GM18498 (cell line): ENCODE data around the gene EGR1.

Experiments used
- ATAC-seq: cut with Tn5 transposase; IDR thresholded peaks from one replicate; pipeline ENCODE4 v1.9.1; 2021; ENCODE audit warnings: mild to moderate bottlenecking, moderate library complexity; ENCODE audit not compliant: unreplicated experiment

Gene EGR1

GRCh38 chr5:138465261-138466124 is at the start of gene EGR1:
EGR1 (plus strand) TSS chr5:138465479; CDS start chr5:138465762, 283 bp downstream.
- peak; percentile 58 for ATAC-seq

- ATAC-seq = no peak
Measured at GRCh38 chr5:138418444-138418843, 46.8 kb upstream of the EGR1 start.

GRCh38 chr5:138425079-138425478 is 40.2 kb upstream of the EGR1 start:
- no peak for ATAC-seq

GRCh38 chr5:138435943-138436342 is 29.3 kb upstream of the EGR1 start:
- ATAC-seq = no peak

GRCh38 chr5:138438003-138438723 is 27.1 kb upstream of the EGR1 start:
- ATAC-seq = no peak

- ATAC-seq = peak; percentile 83
Measured at GRCh38 chr5:138438724-138439476, 26.4 kb upstream of the EGR1 start, which contains the start of gene REEP2. REEP2 (plus strand) TSS chr5:138439057; CDS start chr5:138439209, 152 bp downstream.

GRCh38 chr5:138439477-138440158 is 25.7 kb upstream of the EGR1 start:
- no peak for ATAC-seq

GRCh38 chr5:138440159-138441073 is 24.9 kb upstream of the EGR1 start:
- no peak for ATAC-seq

GRCh38 chr5:138441221-138441620 is 24.1 kb upstream of the EGR1 start:
- no peak for ATAC-seq

- no peak for ATAC-seq
Measured at GRCh38 chr5:138444078-138444773, 21.1 kb upstream of the EGR1 start.

- ATAC-seq = no peak
Measured at GRCh38 chr5:138444774-138445546, 20.3 kb upstream of the EGR1 start.

- ATAC-seq = no peak
Measured at GRCh38 chr5:138445547-138446271, 19.6 kb upstream of the EGR1 start.

GRCh38 chr5:138448070-138448469 is 17.2 kb upstream of the EGR1 start:
- ATAC-seq = no peak

- no peak for ATAC-seq
Measured at GRCh38 chr5:138448481-138449398, 16.5 kb upstream of the EGR1 start.

GRCh38 chr5:138449501-138450239 is 15.6 kb upstream of the EGR1 start:
- peak; percentile 73 for ATAC-seq

- ATAC-seq = no peak
Measured at GRCh38 chr5:138450971-138451370, 14.3 kb upstream of the EGR1 start.
